ENCODE measurements around the gene ATXN1. TPM values are rescaled to one million over a fixed set of nuclear protein-coding genes. Genes with fewer than 3 reads are reported as not detected.

The ATXN1 gene
- total and polyA plus RNA-seq, 2 of the 8 experiments (the other 6 are each of a cell fraction or from before 2014, with no cell fraction given), result 1.6 to 4.0 TPM

DNA sequence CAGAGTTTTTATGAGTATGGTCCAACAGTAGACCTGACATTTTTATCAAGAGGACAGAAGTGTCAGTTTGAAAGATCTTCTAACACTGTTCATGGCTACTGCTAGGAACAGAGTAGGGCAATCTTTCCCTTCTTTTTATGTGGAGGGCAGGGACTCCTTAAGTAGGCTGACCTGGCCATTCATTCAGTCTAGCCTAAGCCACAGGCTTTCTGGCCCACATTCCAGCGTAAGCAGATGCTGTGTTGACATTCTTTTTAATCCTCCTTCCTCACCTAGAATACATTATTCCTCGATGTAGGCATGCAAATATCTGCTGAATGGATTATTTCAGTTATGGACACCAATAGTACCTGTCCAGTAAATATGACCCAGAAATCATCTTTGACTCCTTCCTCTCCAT lies 188.3 kb downstream of the ATXN1 start:
- Histone ChIP-seq H3K56ac (replicated peaks; ENCODE audit: insufficient read length, low read depth, low read length) (no peak overlapping the region), H3K23ac (ENCODE audit: insufficient read length) (no peak overlapping the region), H3K18ac (ENCODE audit: extremely low read depth, low read length) (no peak overlapping the region), H3K9ac (replicated peaks in 1 of 4; ENCODE audit: extremely low read depth in 1 of 4, low read depth in 3 of 4, low read length in 3 of 4) (no peak overlapping the region), H3K4ac (replicated peaks; ENCODE audit: insufficient read length, low read depth, low read length) (no peak overlapping the region), H2BK12ac (ENCODE audit: low read depth, low read length) (no peak overlapping the region), H2AK5ac (ENCODE audit: low read depth, low read length) (no peak overlapping the region), H2BK5ac (ENCODE audit: low read depth, low read length) (no peak overlapping the region), H3K79me1 (ENCODE audit: low read depth, low read length) (no peaks in the 10 kb centered on the region), H2BK120ac (replicated peaks; ENCODE audit: low read depth, low read length) (no peak overlapping the region), H4K91ac (replicated peaks; ENCODE audit: insufficient read length, low read length) (no peak overlapping the region), H4K8ac (ENCODE audit: extremely low read depth, insufficient read depth, low read length) (no peak overlapping the region), H2AFZ (ENCODE audit: low read length) (no peak overlapping the region), H3K4me2 (ENCODE audit: insufficient read depth in 1 of 2, low read depth in 2 of 2, low read length in 2 of 2) (no peak overlapping the region), H3K9me3 (ENCODE audit: insufficient read depth in 2 of 2, low read depth in 1 of 2, low read length in 1 of 2) (no peaks in the 10 kb centered on the region), H3K14ac (ENCODE audit: insufficient read length) (no peak overlapping the region), H3K27me3 (replicated peaks in 1 of 4; ENCODE audit: control insufficient read depth in 3 of 4, extremely low read depth in 1 of 4, insufficient read depth in 3 of 4, low read length in 3 of 4) (no peaks in the 10 kb centered on the region), H4K20me1 (replicated peaks in 1 of 2; ENCODE audit: control insufficient read depth in 1 of 2, insufficient read depth in 2 of 2, low read length in 2 of 2) (no peaks in the 10 kb centered on the region), H2BK15ac (ENCODE audit: low read length) (no peak overlapping the region), H3K36me3 (ENCODE audit: control insufficient read depth in 2 of 4, insufficient read depth in 4 of 4, low read length in 3 of 4) (no peaks in the 10 kb centered on the region), H3K23me2 (ENCODE audit: low read depth, low read length) (no peaks in the 10 kb centered on the region), H2BK20ac (ENCODE audit: low read length) (no peak overlapping the region), H3K4me1 (replicated peaks in 1 of 4; ENCODE audit: control insufficient read depth in 3 of 4, insufficient read depth in 4 of 4, low read length in 3 of 4) (no peaks in the 10 kb centered on the region), H3K79me2 (ENCODE audit: control insufficient read depth in 1 of 2, insufficient read depth in 2 of 2, low read length in 2 of 2) (no peaks in the 10 kb centered on the region), H4K5ac (ENCODE audit: insufficient read length, low read depth, low read length) (no peak overlapping the region), H3K27ac (ENCODE audit: low read depth, low read length) (no peak overlapping the region), H3K4me3 (ENCODE audit: extremely low read depth in 1 of 4, insufficient read depth in 2 of 4, low read depth in 3 of 4, low read length in 4 of 4) (no peak overlapping the region)
- DNase-seq (ENCODE audit: low read depth in 1 of 2, low spot score in 2 of 2) (no peak), FAIRE-seq (no peak)
- ChIA-PET CTCF (ENCODE audit: partially characterized antibody) (no interaction called here), POLR2A (ENCODE audit: partially characterized antibody) (no interaction called here)
- TF ChIP-seq E2F6 (IDR thresholded peaks at IDR 0.05) (no peak), TEAD4 (IDR thresholded peaks at IDR 0.05; ENCODE audit: low read depth, low read length) (peak; percentile 50; the same call in 1 of the 2 replicates)
- 87% methylated on average over 2 of the region's 2 CpGs; no CpG with 5 or more reads in 1 of the 2 experiments for WGBS, 2 experiments (ENCODE audit: extremely low coverage in 1 of 2, insufficient coverage in 1 of 2, insufficient read length in 1 of 2, insufficient replicate concordance in 2 of 2, low coverage in 1 of 2, low lambda C conversion rate in 2 of 2, missing lambda C conversion rate in 1 of 2)
